Ovary (tissue), 9 donors: ENCODE results near the gene PIWIL4. TPM values are rescaled to one million over a fixed set of nuclear protein-coding genes. Genes with fewer than 3 reads are reported as not detected.

ENCODE experiments used
- DNase-seq, 5 donors: peaks; one replicate each; pipeline ENCODE4 v3.0.0-alpha.2; 2019 to 2020
- H3K27ac ChIP-seq, 2 donors: fragments of 200-600 bp; one replicate each; pipeline versions ENCODE4 v1.5.1 to v1.8.0; 2019 to 2022
- H3K27me3 ChIP-seq: fragments of 200-600 bp; one replicate; pipeline ENCODE4 v1.8.0; 2022
- H3K36me3 ChIP-seq: fragments of 200-600 bp; sonication (generic); one replicate; pipeline ENCODE4 v1.5.1; 2019
- H3K4me1 ChIP-seq: one replicate; pipeline ENCODE4 v1.8.1; 2013; ENCODE audit warnings: mild to moderate bottlenecking, moderate library complexity; ENCODE audit not compliant: insufficient read depth
- H3K4me3 ChIP-seq: fragments of 200-600 bp; sonication (generic); one replicate; pipeline ENCODE4 v1.5.1; 2017
- H3K9me3 ChIP-seq, 2 donors: fragments of 200-600 bp in 1 of 2; sonication (generic) in 1 of 2; one replicate each; pipeline versions ENCODE4 v1.5.1 to v1.8.1; 2013 to 2019; ENCODE audit warnings: mild to moderate bottlenecking in 1 of 2, moderate library complexity in 1 of 2
- EP300 ChIP-seq: sonication (generic); formaldehyde crosslinking; IDR thresholded peaks from one replicate; pipeline ENCODE4 v1.6.1; 2017; ENCODE audit warnings: antibody characterized with exemption
- POLR2A ChIP-seq: fragments of 450-650 bp; IDR thresholded peaks from one replicate; pipeline ENCODE4 v1.6.1; 2017; ENCODE audit warnings: antibody characterized with exemption, mild to moderate bottlenecking, moderate library complexity
- WGBS, 3 donors: extraction: QIAGEN DNeasy Blood & Tissue Kit in 1 of 3; methylation state at CpG; one replicate each; pipeline versions ENCODE4 v1.1.5 to v1.1.7; 2013 to 2017; 5-methylcytosine and 5-hydroxymethylcytosine counted together
- intact Hi-C, 4 donors: fragments of 100-400 bp; cut with DNase I; formaldehyde crosslinking; loops; one replicate each; pipeline versions ENCODE4 v1.11.0 to v1.15.1; 2022 to 2023
- polyA plus RNA-seq, 2 donors: library from polyadenylated mRNA; stranded (reverse); fragments of 200-250 nt in 1 of 2; fragments of 350-450 nt in 1 of 2; fragmentation: Illumina TruSeq in 1 of 2; extraction: RNeasy Lipid Tissue Mini Kit (QIAGEN cat#74804) in 1 of 2; gene quantifications; one replicate each; pipeline ENCODE4 v1.2.3, GENCODE V29; 2013 to 2014
- total RNA-seq, 7 donors: library from RNA; depleted of rRNA in 2 of 7; stranded (reverse); fragments of >200 nt in 2 of 7; fragmentation: NEBNext Ultra II Directional in 3 of 7; extraction: Animal tissue kit (Norgen Biotek cat#: 25700) in 3 of 7; gene quantifications; one replicate each; pipeline versions ENCODE4 v1.1.0 to v1.2.4, GENCODE V29; 2016 to 2023
- TF ChIP-seq, protein P1 (sequence below), 3 donors: fragments of 450-650 bp in 2 of 3; fragments of 200-600 bp in 1 of 3; IDR thresholded peaks; one replicate each; pipeline versions ENCODE4 v1.5.1 to v1.8.0; 2016 to 2022; ENCODE audit warnings: antibody characterized with exemption in 3 of 3, mild to moderate bottlenecking in 1 of 3
- donor health status: DM: no; HTN: no; CAD: no; lungs with moderate emphysema.
- donor health status: DM: no; HTN: no; CAD: no.
- donor health status: Bipolar disorder and iron deficiency.
- donor health status: DM: yes; HTN: yes; CAD: no.
- donor health status: DM: no; HTN: no; CAD: no.
- donor health status: DM: yes; HTN: yes; CAD: no.

Gene PIWIL4
- total and polyA plus RNA-seq, 9 donors, result 1.9 to 4.6 (median 3.6) TPM

DNA sequence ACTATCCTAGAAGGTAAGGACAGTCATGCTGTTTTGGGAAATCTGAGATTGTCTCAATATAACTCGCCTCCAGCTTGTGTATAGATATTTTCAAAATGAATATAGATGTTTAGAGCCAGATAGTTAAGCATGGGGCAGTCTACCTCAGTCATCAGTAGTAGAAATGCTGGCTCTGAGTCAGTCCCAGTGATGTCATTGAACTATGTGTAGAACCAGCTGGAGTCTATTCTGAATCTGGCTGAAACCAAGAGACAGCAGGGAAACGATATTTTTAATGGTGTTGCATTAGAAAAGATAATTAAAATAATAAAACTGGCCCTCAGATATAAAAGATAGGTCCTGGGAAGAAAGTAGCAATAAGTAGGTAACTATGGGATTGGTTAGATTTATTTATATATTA, 25.9 kb downstream of the PIWIL4 start:
- Histone ChIP-seq H3K9me3 (no peaks in the 10 kb centered on the region), H3K4me1 (no peaks in the 10 kb centered on the region), H3K27ac (no peak overlapping the region), H3K36me3 (no peaks in the 10 kb centered on the region), H3K27me3 (no peaks in the 10 kb centered on the region), H3K4me3 (no peak overlapping the region)
- TF ChIP-seq POLR2A, result no peak
- TF ChIP-seq EP300, result no peak
- 66 to 80% (median 74%) methylated on average over 2 of the region's 2 CpGs for WGBS, 3 donors
- intact Hi-C loops, result no loop called here
- DNase-seq, result no peak

DNA sequence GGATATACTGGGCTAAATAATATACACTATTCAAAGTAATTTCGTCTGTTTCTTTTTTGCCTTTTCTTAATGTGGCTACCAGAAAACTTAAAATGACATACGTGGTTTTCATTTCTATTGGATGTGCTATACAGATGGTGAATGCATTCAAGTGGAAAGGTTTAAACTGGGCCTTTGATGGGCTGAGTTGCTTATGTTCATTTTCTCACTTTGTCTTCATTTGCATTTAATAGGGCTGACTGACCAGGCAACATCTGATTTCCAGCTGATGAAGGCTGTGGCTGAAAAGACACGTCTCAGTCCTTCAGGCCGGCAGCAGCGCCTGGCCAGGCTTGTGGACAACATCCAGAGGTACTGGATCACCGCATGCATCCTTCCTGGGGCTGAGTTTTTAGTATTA, 27.9 kb downstream of the PIWIL4 start:
- TF ChIP-seq, protein P1, sequence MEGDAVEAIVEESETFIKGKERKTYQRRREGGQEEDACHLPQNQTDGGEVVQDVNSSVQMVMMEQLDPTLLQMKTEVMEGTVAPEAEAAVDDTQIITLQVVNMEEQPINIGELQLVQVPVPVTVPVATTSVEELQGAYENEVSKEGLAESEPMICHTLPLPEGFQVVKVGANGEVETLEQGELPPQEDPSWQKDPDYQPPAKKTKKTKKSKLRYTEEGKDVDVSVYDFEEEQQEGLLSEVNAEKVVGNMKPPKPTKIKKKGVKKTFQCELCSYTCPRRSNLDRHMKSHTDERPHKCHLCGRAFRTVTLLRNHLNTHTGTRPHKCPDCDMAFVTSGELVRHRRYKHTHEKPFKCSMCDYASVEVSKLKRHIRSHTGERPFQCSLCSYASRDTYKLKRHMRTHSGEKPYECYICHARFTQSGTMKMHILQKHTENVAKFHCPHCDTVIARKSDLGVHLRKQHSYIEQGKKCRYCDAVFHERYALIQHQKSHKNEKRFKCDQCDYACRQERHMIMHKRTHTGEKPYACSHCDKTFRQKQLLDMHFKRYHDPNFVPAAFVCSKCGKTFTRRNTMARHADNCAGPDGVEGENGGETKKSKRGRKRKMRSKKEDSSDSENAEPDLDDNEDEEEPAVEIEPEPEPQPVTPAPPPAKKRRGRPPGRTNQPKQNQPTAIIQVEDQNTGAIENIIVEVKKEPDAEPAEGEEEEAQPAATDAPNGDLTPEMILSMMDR (IDR thresholded peaks at IDR 0.05), result no peak
- TF ChIP-seq EP300 (no peak), POLR2A (no peak)
- Histone ChIP-seq H3K4me1 (no peaks in the 10 kb centered on the region), H3K27me3 (no peaks in the 10 kb centered on the region), H3K36me3 (no peaks in the 10 kb centered on the region), H3K9me3 (no peaks in the 10 kb centered on the region), H3K4me3 (no peak overlapping the region), H3K27ac (no peak overlapping the region)
- intact Hi-C loops, result no loop called here
- no peak for DNase-seq
- WGBS, 3 donors, result 93 to 96% (median 95%) methylated on average over 6 of the region's 6 CpGs

DNA sequence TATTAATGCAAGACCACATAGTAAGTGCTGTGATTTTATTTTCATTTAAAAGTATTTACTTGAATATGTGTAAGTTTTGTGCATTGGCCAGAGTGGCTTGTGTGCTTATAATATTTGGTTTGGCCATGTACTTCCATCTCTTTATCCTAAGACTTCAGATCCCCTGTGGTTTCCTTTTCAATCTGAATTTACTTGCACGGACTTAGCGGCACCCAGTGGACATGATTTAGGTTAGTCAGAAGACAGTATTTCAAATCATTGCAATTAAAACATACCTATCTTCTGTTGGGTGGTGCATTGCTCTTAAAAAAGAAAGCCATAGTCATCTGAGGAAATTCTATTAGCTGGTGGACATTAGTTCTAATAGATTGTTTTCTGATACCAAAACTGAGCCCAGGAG, 30.7 kb downstream of the PIWIL4 start:
- no peaks in the 10 kb centered on the region for H3K36me3 ChIP-seq
- no peak for TF ChIP-seq POLR2A
- TF ChIP-seq EP300, result no peak
- TF ChIP-seq, protein P1 (IDR thresholded peaks at IDR 0.05), result peak in 2 of 3 donors; percentile 21 to 41
- H3K4me1 ChIP-seq, result no peaks in the 10 kb centered on the region
- peak in 2 of 5 donors; percentile 15 to 39 for DNase-seq
- H3K4me3 ChIP-seq, result no peak overlapping the region
- 10 to 20% (median 15%) methylated on average over 2 of the region's 2 CpGs for WGBS, 3 donors
- intact Hi-C loops, result no loop called here
- no peak overlapping the region for H3K27ac ChIP-seq
- no peaks in the 10 kb centered on the region for H3K9me3 ChIP-seq
- no peaks in the 10 kb centered on the region for H3K27me3 ChIP-seq

DNA sequence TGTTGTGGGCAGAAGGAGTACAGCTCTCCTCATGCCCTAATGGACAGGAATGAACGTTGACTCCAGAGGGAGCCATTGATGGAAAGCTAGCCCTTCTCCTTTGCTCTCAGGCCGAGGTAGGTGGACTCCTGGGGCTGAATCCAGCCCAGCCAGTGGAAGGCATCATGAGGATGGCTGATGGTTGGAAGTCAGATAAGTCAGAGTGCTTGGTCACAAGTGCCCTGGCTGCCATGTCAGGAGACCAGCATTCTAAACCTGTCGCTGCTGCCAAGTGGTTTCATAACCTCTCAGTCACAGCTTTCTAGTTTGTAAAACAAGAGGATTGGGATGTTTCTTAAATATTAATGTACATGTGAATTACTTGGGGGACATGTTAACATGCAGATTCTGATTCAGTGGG, 32.3 kb downstream of the PIWIL4 start:
- intact Hi-C loops, result no loop called here
- no peaks in the 10 kb centered on the region for H3K9me3 ChIP-seq

More for the DNA sequence above, 32.3 kb downstream of the PIWIL4 start:
- WGBS, 3 donors, result 71 to 89% (median 80%) methylated on average over 3 of the region's 3 CpGs
- H3K4me1 ChIP-seq, result no peaks in the 10 kb centered on the region
- H3K4me3 ChIP-seq, result no peak overlapping the region
- H3K27me3 ChIP-seq, result no peaks in the 10 kb centered on the region
- DNase-seq, result no peak
- no peak overlapping the region for H3K27ac ChIP-seq
- TF ChIP-seq, protein P1 (IDR thresholded peaks at IDR 0.05), result no peak
- TF ChIP-seq POLR2A (no peak), EP300 (no peak)
- no peaks in the 10 kb centered on the region for H3K36me3 ChIP-seq
